Right lobe of liver (tissue), 6 donors: Measurements from ENCODE around the gene TMEM232. TPM values are rescaled to one million over a fixed set of nuclear protein-coding genes. Genes with fewer than 3 reads are reported as not detected.

Experiments used
- ATAC-seq, 4 donors: fragments of 200-7000 bp; cut with Tn5 transposase; one replicate each; pipeline ENCODE4 v1.9.1; 2020; ENCODE audit warnings: mild to moderate bottlenecking in 4 of 4, moderate library complexity in 4 of 4
- DNase-seq, 3 donors: peaks; one replicate each; pipeline ENCODE4 v3.0.0-alpha.2; 2020
- H3K27ac ChIP-seq, 3 donors: fragments of 200-600 bp; one replicate each; pipeline ENCODE4 v1.8.0; 2022
- H3K27me3 ChIP-seq, 2 donors: fragments of 200-600 bp; one replicate each; pipeline ENCODE4 v1.8.0; 2022
- H3K36me3 ChIP-seq, 4 donors: fragments of 200-600 bp; sonication (generic) in 1 of 4; one replicate each; pipeline versions ENCODE4 v1.5.1 to v1.8.0; 2017 to 2022; ENCODE audit warnings: control low read depth in 1 of 4
- H3K4me1 ChIP-seq, 4 donors: fragments of 200-600 bp; sonication (generic) in 1 of 4; one replicate each; pipeline versions ENCODE4 v1.5.1 to v1.8.0; 2017 to 2022; ENCODE audit warnings: control low read depth in 1 of 4
- H3K4me3 ChIP-seq, 3 donors: fragments of 200-600 bp; one replicate each; pipeline ENCODE4 v1.8.0; 2022
- H3K9me3 ChIP-seq, 4 donors: fragments of 200-600 bp; sonication (generic) in 1 of 4; one replicate each; pipeline versions ENCODE4 v1.5.1 to v1.8.0; 2017 to 2022; ENCODE audit warnings: control low read depth in 1 of 4
- CTCF ChIP-seq, 4 donors: fragments of 200-600 bp in 3 of 4; fragments of 450-650 bp in 1 of 4; IDR thresholded peaks; one replicate each; pipeline versions ENCODE4 v1.5.1 to v1.8.0; 2016 to 2022; ENCODE audit warnings: antibody characterized with exemption in 4 of 4, mild to moderate bottlenecking in 2 of 4
- POLR2A ChIP-seq: fragments of 450-650 bp; IDR thresholded peaks from one replicate; pipeline ENCODE4 v1.6.1; 2017; ENCODE audit warnings: antibody characterized with exemption, mild to moderate bottlenecking
- WGBS: methylation state at CpG from one replicate; pipeline ENCODE4 v1.1.6; 2018; ENCODE audit warnings: low coverage, low lambda C conversion rate; ENCODE audit not compliant: insufficient coverage; ENCODE audit errors: missing lambda C conversion rate; 5-methylcytosine and 5-hydroxymethylcytosine counted together
- intact Hi-C, 2 donors: fragments of 100-400 bp; cut with DNase I; formaldehyde crosslinking; loops; one replicate each; pipeline versions ENCODE4 v1.11.2 to v1.14.1; 2022
- total RNA-seq, 6 experiments: library from RNA; depleted of rRNA in 2 of 6; stranded (reverse); fragments of >200 nt in 2 of 6; fragmentation: NEBNext Ultra II Directional in 3 of 6; extraction: Animal tissue kit (Norgen Biotek cat#: 25700) in 3 of 6; gene quantifications; one replicate each; pipeline versions ENCODE4 v1.1.0 to v1.2.4, GENCODE V29; 2016 to 2023
- donor health status: DM: no; HTN: yes; CAD: no.
- donor health status: DM: no; HTN: no; CAD: no.
- donor health status: DM: no; HTN: no; CAD: no.
- donor health status: DM: no; HTN: yes; CAD: no.
- donor health status: DM: no; HTN: yes; CAD: no.

TMEM232 gene
- total RNA-seq, 6 experiments from 2014 or later = 0.31 to 1.3 (median 0.68) TPM

DNA sequence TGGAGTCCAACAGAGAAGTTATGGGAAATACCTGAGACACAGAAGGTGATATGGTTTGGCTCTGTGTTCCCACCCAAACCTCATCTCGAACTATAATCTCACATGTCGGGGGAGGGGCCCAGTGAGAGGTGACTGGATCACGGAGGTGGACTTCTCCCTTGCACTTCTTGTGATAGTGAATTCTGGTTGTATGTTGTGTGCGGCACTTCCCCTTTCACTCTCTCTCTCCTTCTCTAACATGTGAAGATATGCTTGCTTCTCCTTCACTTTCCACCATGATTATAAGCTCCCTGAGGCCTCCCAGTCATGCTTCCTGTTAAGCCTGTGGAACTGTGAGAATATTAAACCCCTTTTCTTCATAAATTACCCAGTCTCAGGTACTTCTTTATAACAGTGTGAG is 96.1 kb downstream of the TMEM232 start:
- H3K9me3 ChIP-seq = no peaks in the 10 kb centered on the region
- no peaks in the 10 kb centered on the region for H3K4me1 ChIP-seq
- no peak for ATAC-seq

GRCh38 chr5:110625376-110625999 is 101.0 kb downstream of the TMEM232 start:
- intact Hi-C loops = no loop called here
- Histone ChIP-seq H3K27ac (no peak overlapping the region), H3K9me3 (no peaks in the 10 kb centered on the region), H3K4me1 (no peaks in the 10 kb centered on the region), H3K36me3 (no peaks in the 10 kb centered on the region), H3K27me3 (no peaks in the 10 kb centered on the region), H3K4me3 (no peak overlapping the region)
- WGBS = 2% methylated on average over 2 of the region's 2 CpGs
- ATAC-seq = peak; percentile 52 to 61 (median 56)
- no peak for DNase-seq
- TF ChIP-seq CTCF (IDR thresholded peaks at IDR 0.05) (peak; percentile 47 to 63 (median 59)), POLR2A (no peak)

More for the DNA sequence above, 96.1 kb downstream of the TMEM232 start:
- Histone ChIP-seq H3K27ac (no peak overlapping the region), H3K36me3 (no peaks in the 10 kb centered on the region), H3K4me3 (no peak overlapping the region), H3K27me3 (no peaks in the 10 kb centered on the region)
- TF ChIP-seq POLR2A (no peak), CTCF (IDR thresholded peaks at IDR 0.05) (no peak)
- DNase-seq = no peak
- intact Hi-C loops = no loop called here
- 62% methylated on average over 3 of the region's 4 CpGs for WGBS

DNA sequence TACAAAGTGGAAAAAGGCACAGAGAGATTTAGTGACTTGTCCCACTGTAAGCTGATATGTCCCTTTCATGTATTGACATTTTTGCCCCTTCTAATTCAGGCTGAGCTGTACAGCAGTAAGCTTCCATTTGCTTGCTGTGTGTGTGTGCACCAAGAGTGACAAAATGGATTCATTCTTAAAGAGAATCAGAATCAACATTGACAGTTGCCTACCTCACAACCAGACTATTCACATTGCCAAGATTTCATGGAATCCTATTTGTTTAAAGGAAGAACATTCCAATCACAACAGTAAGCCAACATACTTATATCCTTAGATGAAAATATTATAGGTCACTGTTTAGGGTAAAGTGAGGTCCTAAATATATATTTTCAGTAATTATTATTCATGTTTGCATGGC is 102.6 kb downstream of the TMEM232 start:
- TF ChIP-seq POLR2A (no peak), CTCF (IDR thresholded peaks at IDR 0.05) (no peak)
- Histone ChIP-seq H3K27ac (no peak overlapping the region), H3K9me3 (no peaks in the 10 kb centered on the region), H3K4me1 (no peaks in the 10 kb centered on the region), H3K4me3 (no peak overlapping the region), H3K27me3 (no peaks in the 10 kb centered on the region), H3K36me3 (no peaks in the 10 kb centered on the region)
- intact Hi-C loops = no loop called here
- ATAC-seq (no peak), DNase-seq (no peak)

GRCh38 chr5:110618941-110619340 is 107.5 kb downstream of the TMEM232 start:
- 77% methylated on average over 1 of the region's 1 CpG for WGBS
- H3K36me3 ChIP-seq = no peaks in the 10 kb centered on the region
- H3K27me3 ChIP-seq = no peaks in the 10 kb centered on the region
- H3K27ac ChIP-seq = no peak overlapping the region
- no peaks in the 10 kb centered on the region for H3K4me1 ChIP-seq
- intact Hi-C loops = no loop called here
- peaks cover 0 to 9% (median 1%) of the 10 kb centered on the region in 4 donors for H3K9me3 ChIP-seq
- H3K4me3 ChIP-seq = no peak overlapping the region
- DNase-seq (no peak), ATAC-seq (no peak)
- TF ChIP-seq POLR2A (no peak), CTCF (IDR thresholded peaks at IDR 0.05) (no peak)

- intact Hi-C loops = no loop called here
- H3K4me1 ChIP-seq = no peaks in the 10 kb centered on the region
- no peak overlapping the region for H3K27ac ChIP-seq
- WGBS = 85% methylated on average over 1 of the region's 1 CpG
- TF ChIP-seq CTCF (IDR thresholded peaks at IDR 0.05) = no peak
- TF ChIP-seq POLR2A = no peak
- no peak for ATAC-seq
- H3K27me3 ChIP-seq = no peaks in the 10 kb centered on the region
- no peak overlapping the region for H3K4me3 ChIP-seq
- H3K9me3 ChIP-seq = peaks cover 0 to 9% (median 1%) of the 10 kb centered on the region in 4 donors
- no peak for DNase-seq
- H3K36me3 ChIP-seq = no peaks in the 10 kb centered on the region
Observed at GRCh38 chr5:110616009-110616408, 110.5 kb downstream of the TMEM232 start.
